Spleen (tissue), 7 donors: Measurements from ENCODE around the gene PRSS56.

Source experiments
- POLR2AphosphoS5 ChIP-seq, 3 donors: sonication (generic); formaldehyde crosslinking; IDR thresholded peaks; one replicate each; pipeline ENCODE4 v1.5.1; 2017; ENCODE audit warnings: antibody characterized with exemption in 3 of 3
- TF ChIP-seq, protein P1 (sequence below), 11 experiments: fragments of 200-600 bp in 7 of 11; fragments of 450-650 bp in 4 of 11; sonication (generic) in 4 of 11; IDR thresholded peaks in 8 of 11; conservative IDR thresholded peaks in 3 of 11; 1 replicate in 7 of 11; 2 replicates in 4 of 11; pipeline versions ENCODE4 v1.4.0 to v1.8.0; 2016 to 2021; ENCODE audit warnings: antibody characterized with exemption in 11 of 11, inconsistent platforms in 4 of 11, mild to moderate bottlenecking in 1 of 11
- donor health status: DM: no; HTN: no; CAD: no; lungs with moderate emphysema.
- donor health status: DM: no; HTN: no; CAD: no.
- donor health status: DM: no; HTN: no; CAD: no.

DNA sequence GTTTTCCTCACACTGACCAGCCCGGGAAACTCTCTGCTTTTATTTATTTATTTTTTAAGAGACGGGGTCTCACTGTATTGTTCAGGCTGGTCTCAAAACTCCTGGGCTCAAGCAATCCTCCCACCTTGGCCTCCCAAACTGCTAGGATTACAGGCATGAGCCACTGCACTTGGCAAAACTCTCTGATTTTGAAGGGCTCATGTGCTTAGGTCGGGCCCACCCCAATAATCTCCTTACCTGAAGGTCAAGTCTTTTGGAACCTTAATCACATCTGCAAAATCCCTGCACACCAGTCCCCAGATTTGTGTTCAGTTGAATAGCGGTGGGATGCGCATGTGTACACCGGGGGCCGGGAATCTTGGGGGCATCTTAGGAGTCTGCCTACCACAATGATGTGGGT, 24.9 kb upstream of the PRSS56 start:
- TF ChIP-seq, protein P1, sequence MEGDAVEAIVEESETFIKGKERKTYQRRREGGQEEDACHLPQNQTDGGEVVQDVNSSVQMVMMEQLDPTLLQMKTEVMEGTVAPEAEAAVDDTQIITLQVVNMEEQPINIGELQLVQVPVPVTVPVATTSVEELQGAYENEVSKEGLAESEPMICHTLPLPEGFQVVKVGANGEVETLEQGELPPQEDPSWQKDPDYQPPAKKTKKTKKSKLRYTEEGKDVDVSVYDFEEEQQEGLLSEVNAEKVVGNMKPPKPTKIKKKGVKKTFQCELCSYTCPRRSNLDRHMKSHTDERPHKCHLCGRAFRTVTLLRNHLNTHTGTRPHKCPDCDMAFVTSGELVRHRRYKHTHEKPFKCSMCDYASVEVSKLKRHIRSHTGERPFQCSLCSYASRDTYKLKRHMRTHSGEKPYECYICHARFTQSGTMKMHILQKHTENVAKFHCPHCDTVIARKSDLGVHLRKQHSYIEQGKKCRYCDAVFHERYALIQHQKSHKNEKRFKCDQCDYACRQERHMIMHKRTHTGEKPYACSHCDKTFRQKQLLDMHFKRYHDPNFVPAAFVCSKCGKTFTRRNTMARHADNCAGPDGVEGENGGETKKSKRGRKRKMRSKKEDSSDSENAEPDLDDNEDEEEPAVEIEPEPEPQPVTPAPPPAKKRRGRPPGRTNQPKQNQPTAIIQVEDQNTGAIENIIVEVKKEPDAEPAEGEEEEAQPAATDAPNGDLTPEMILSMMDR (IDR thresholded peaks at IDR 0.05 in 8 of 11, conservative IDR thresholded peaks at IDR 0.05 in 3 of 11): no peak
- no peak for TF ChIP-seq POLR2AphosphoS5 (IDR thresholded peaks at IDR 0.05)
